GM12864 (cell line): Measurements from ENCODE around the gene GRWD1.

ENCODE experiments used
- DNase-seq: peaks from one replicate; pipeline ENCODE4 v3.0.0-alpha.2; 2011; ENCODE audit warnings: low read depth
- H3K4me3 ChIP-seq: 2 replicates; pipeline ENCODE4 v1.5.1; 2011; ENCODE audit warnings: mild to moderate bottlenecking, low read depth, low read length, control low read depth
- TF ChIP-seq, protein P1 (sequence below): IDR thresholded peaks from 2 replicates; pipeline ENCODE4 v1.5.1; 2011; ENCODE audit warnings: low read depth, mild to moderate bottlenecking, moderate library complexity, low read length, control low read depth, inconsistent platforms; ENCODE audit errors: missing control alignments

GRWD1 gene

DNA sequence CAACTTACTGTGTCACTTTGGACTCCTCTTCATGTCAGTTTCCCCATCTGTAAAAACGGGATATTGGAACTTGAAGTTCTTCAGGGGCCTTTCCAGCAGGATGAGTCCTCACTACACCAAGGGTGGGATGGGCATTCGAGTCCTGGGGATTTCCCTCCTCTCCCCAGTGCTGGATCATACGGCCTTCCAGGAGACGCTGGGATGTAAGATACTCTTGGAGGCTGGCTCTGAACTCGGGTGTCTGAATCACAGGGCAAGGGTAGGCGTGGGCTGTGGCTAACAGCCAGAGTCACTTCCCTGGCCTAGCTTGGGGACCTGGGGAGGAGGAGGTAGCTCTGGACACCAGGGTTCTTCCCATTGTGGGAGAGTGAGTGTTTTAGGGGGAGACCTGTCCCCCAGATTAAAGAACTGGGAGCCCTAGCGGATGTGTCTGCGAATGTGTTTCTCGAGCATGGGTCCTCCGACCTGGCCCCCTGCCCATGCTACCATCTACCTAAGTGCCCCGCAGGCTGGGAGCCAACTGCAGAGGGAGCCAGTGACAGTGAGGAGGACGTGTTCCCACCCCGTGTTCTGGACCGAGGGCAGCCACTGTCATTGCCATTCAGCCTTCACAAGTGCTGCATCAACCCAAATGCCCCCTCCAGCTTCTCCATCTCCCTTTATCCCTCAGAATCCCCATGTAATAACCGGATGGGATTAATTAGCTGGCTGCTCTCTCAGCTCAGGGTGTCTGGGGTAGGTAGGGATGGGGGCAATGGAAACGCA is 21.0 kb downstream of the GRWD1 start:
- TF ChIP-seq, protein P1, sequence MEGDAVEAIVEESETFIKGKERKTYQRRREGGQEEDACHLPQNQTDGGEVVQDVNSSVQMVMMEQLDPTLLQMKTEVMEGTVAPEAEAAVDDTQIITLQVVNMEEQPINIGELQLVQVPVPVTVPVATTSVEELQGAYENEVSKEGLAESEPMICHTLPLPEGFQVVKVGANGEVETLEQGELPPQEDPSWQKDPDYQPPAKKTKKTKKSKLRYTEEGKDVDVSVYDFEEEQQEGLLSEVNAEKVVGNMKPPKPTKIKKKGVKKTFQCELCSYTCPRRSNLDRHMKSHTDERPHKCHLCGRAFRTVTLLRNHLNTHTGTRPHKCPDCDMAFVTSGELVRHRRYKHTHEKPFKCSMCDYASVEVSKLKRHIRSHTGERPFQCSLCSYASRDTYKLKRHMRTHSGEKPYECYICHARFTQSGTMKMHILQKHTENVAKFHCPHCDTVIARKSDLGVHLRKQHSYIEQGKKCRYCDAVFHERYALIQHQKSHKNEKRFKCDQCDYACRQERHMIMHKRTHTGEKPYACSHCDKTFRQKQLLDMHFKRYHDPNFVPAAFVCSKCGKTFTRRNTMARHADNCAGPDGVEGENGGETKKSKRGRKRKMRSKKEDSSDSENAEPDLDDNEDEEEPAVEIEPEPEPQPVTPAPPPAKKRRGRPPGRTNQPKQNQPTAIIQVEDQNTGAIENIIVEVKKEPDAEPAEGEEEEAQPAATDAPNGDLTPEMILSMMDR = no peak
- DNase-seq = no peak
- no peak overlapping the region for H3K4me3 ChIP-seq

DNA sequence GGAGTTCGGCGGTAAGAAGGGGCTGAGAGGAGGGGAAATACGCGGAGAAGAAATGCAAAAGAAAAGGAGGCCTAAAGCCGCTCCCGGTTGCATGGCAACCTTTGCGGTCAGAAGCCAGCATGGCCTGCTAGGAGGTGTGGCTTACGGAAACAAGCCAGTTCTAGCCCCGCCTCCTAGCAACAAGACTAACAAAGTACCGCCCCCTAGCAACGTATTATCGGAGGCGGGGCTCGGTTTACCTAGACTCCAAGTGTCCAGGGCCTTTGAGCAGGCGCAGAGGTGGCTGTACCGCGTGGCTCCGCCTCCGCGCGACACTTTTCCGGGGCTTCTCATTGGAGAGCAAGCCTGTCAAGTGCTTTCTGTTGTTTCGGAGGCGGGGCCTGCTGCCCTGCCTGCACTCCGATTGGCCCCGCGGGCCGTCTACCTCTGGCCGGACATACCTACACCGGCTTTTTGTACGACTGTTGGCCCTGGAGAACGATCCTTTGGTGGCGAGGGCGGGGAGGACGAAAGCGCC is 23.0 kb downstream of the GRWD1 start:
- TF ChIP-seq, protein P1 = no peak
- peak overlapping the region; percentile 91 for H3K4me3 ChIP-seq
- peak; percentile 99 for DNase-seq

DNA sequence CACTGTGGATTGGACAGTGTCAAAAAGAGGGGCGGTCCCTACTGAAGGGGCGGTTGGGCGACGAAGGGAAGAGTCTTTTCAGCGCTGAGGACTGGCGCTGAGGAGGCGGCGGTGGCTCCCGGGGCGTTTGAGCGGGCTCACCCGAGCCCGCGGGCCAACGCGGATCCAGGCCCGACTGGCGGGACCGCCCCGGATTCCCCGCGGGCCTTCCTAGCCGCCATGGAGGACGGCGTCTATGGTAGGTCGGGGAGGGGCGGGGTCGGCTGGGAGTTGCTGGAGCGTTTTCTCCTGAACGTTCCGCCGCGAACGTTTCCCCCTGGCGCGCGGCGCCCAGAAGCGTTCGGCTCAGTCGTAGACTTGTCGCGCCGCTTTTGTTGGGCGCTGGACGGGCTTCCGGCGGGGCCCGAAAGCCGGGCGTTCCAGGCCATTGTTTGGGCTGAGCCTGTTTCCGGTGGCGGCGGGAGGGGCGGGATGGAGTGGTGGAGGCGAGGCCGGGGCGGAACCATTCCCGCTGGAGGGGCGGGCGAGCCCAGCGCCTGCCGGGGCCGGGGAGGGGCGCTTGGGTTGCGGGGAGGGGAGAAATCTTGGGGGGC is 23.6 kb downstream of the GRWD1 start, which contains the start of gene CYTH2:
Gene CYTH2, plus strand, starts transcription at position 81 of the 593 bp plus-strand sequence. Its CDS starts 139 bp downstream, at position 220.
- DNase-seq = no peak
- peak within 1 kb of the TSS; percentile 91 for H3K4me3 ChIP-seq
- TF ChIP-seq, protein P1 = no peak

DNA sequence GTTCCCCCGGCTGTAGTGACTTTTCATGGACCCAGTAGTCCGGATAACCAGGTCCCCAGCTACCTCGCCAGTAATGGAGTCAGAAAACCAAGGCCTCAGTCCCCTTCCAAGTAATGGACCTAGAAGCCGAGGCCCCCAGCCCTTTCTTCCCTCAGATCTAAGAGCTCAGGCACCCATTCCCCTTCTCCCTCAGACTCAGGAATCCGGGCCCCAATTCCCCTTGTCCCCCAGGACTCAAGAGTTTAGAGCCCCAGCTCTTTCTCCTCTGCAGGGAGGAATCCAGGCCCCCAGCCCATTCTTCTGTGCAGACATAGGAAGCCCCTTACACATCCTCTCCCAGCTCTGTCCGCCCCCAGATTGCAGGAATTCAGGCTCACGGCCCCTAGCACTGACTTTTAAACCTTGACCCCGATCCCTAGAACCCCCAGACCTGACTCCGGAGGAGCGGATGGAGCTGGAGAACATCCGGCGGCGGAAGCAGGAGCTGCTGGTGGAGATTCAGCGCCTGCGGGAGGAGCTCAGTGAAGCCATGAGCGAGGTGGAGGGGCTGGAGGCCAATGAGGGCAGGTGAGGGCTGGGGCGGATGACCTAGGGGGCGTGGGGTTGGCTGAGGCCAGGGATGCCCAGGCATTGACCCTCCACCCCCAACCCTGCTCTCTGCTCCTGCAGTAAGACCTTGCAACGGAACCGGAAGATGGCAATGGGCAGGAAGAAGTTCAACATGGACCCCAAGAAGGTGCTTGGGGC is 24.3 kb downstream of the GRWD1 start:
- TF ChIP-seq, protein P1 = no peak
- DNase-seq = no peak
- H3K4me3 ChIP-seq = peak overlapping the region; percentile 91

DNA sequence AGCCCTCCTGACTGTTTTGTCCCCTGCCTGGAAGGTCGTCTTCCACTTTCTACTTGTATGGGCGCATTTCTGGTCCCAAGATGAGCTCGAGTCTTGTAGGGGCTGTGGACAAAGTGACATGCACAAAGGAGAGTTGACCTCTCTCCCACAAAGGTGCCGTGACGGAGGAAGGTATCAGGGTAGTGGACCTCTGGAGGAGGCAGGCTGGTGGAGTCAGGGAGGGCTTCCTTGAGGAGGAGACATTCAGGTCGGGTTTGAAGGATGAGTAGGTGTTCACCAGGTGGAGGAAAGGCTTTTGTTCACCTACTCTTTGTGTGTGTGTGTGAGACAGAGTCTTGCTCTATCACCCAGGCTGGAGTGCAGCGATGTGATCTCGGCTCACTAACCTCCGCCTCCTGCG is 25.1 kb downstream of the GRWD1 start:
- no peak overlapping the region for H3K4me3 ChIP-seq
- TF ChIP-seq, protein P1 = no peak
- no peak for DNase-seq

DNA sequence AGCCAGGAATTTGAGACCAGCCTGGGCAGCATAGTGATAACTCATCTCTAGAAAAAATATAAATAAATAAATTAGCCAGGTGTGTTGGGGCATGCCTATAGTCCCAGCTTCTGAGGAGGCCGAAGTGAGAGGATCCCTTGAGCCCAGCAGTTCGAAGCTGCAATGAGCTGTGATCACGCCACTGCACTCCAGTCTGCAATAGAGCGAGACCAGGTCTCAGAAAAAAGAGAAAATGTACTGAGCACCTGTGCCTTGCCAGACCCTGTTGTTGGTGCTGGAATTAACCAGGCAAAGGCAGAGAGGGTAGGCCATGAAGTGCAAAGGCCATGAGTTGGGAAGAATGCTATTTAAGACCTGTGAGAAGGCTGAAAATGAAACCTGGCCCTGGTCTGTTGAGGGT is 26.1 kb downstream of the GRWD1 start:
- TF ChIP-seq, protein P1 = no peak
- no peak for DNase-seq
- no peak overlapping the region for H3K4me3 ChIP-seq
